K562 (cell line): ENCODE results near the gene COLEC12. TPM values are rescaled to one million over a fixed set of nuclear protein-coding genes. Genes with fewer than 3 reads are reported as not detected.
A peak's percentile ranks its signal among the peaks of the same experiment; 100 is the strongest.

Source experiments
- CREB5 ChIP-seq: fragments of 250-450 bp; sonication (Bioruptor Pico); IDR thresholded peaks from 2 replicates; pipeline ENCODE4 v1.5.0; 2020; ENCODE audit warnings: mild to moderate bottlenecking
- JUNB ChIP-seq: fragments of 450-650 bp; formaldehyde crosslinking; conservative IDR thresholded peaks from 2 replicates; pipeline ENCODE4 v1.4.0; 2020; ENCODE audit warnings: mild to moderate bottlenecking
- KDM5B ChIP-seq: fragments of 200-600 bp; sonication (generic); IDR thresholded peaks from 2 replicates; pipeline ENCODE4 v1.6.1; 2012; ENCODE audit warnings: low read depth, mild to moderate bottlenecking, moderate library complexity, low read length, control low read depth, inconsistent platforms; ENCODE audit not compliant: insufficient replicate concordance
- LEF1 ChIP-seq: fragments of 450-650 bp; IDR thresholded peaks from 2 replicates; pipeline ENCODE4 v1.6.1; 2016; ENCODE audit warnings: mild to moderate bottlenecking
- NR4A1 ChIP-seq, 2 experiments: fragments of 250-450 bp in 1 of 2; fragments of 450-650 bp in 1 of 2; sonication (Bioruptor Pico) in 1 of 2; IDR thresholded peaks; 2 replicates each; pipeline versions ENCODE4 v1.4.0 to v1.6.1; 2016 to 2020; ENCODE audit warnings: mild to moderate bottlenecking in 2 of 2, missing compliant biosample characterization in 1 of 2, missing genetic modification characterization in 1 of 2, moderate library complexity in 1 of 2
- NUFIP1 ChIP-seq: fragments of 450-650 bp; IDR thresholded peaks from 2 replicates; pipeline ENCODE4 v1.6.1; 2018; ENCODE audit not compliant: partially characterized antibody
- SNIP1 ChIP-seq: fragments of 450-650 bp; IDR thresholded peaks from 2 replicates; pipeline ENCODE4 v1.7.1; 2017; ENCODE audit warnings: low read depth, mild to moderate bottlenecking
- TAF7 ChIP-seq: fragments of 450-650 bp; IDR thresholded peaks from 2 replicates; pipeline ENCODE4 v1.6.1; 2016; ENCODE audit warnings: missing genetic modification characterization, missing compliant biosample characterization
- ZNF766 ChIP-seq: fragments of 200-800 bp; sonication (Bioruptor generic); conservative IDR thresholded peaks from 2 replicates; pipeline ENCODE4 v1.6.1; 2016; ENCODE audit warnings: missing genetic modification characterization, missing compliant biosample characterization
- polyA plus RNA-seq, 8 experiments: library from polyadenylated mRNA; depleted of rRNA in 4 of 8; stranded (reverse) in 5 of 8; unstranded in 3 of 8; fragments of >200 nt; fragmentation: Nextera tagmentation in 2 of 8; fragmentation: Illumina TruSeq in 1 of 8; extraction: Ambion mirVana in 2 of 8; extraction: Trizol in 1 of 8; gene quantifications; 2 replicates each; pipeline versions ENCODE4 v1.2.1 to v1.2.3, GENCODE V29; 2011 to 2014; ENCODE audit warnings: inconsistent platforms in 1 of 8, missing spikeins in 1 of 8
- total RNA-seq, 7 experiments: library from RNA; depleted of rRNA in 6 of 7; stranded (reverse); fragments of >200 nt in 6 of 7; fragmentation: Illumina TruSeq in 2 of 7; extraction: Trizol in 2 of 7; gene quantifications; 2 replicates each; pipeline versions ENCODE4 v1.2.1 to v1.2.3, GENCODE V29; 2011 to 2021; ENCODE audit warnings: low replicate concordance in 1 of 7

Gene COLEC12
- total and polyA plus RNA-seq, 9 of the 15 experiments (the other 6 are each of a cell fraction or from before 2014, with no cell fraction given) = 0.04 TPM; not detected in 8

- TF ChIP-seq KDM5B = no peak
- no peak for TF ChIP-seq SNIP1
- peak; percentile 62; the same call in 1 of the 2 replicates for TF ChIP-seq LEF1
- TF ChIP-seq ZNF766 (CRISPR knock-in tag) = no peak
- TF ChIP-seq JUNB (CRISPR knock-in tag) = no peak
- no peak for TF ChIP-seq NUFIP1
- no peak for TF ChIP-seq TAF7 (tag)
- no peak for TF ChIP-seq CREB5 (CRISPR knock-in tag)
- no peak for TF ChIP-seq NR4A1 (CRISPR knock-in tag; IDR thresholded peaks at IDR 0.05)
- no peak for TF ChIP-seq NR4A1 (tag; IDR thresholded peaks at IDR 0.05)
These were observed 1.3 kb downstream of the COLEC12 start (continued) for GRCh38 chr18:498931-499775.
